GM19395 (cell line): ENCODE data around the gene AKT3.
"Not testable (repeated sequence)": the region's sequence is repeated elsewhere in the genome, so short reads cannot be mapped to it uniquely, and the experiment has no call there.

Source experiments
- ATAC-seq: cut with Tn5 transposase; IDR thresholded peaks from one replicate; pipeline ENCODE4 v1.9.1; 2021; ENCODE audit warnings: mild to moderate bottlenecking, moderate library complexity; ENCODE audit not compliant: unreplicated experiment

Gene AKT3

GRCh38 chr1:243850202-243850451 lies at the start of gene AKT3:
Gene AKT3, minus strand, starts transcription at chr1:243850243. Its CDS starts 7,073 bp downstream, at chr1:243843170.
- peak; percentile 56 for ATAC-seq

- no peak for ATAC-seq
Measured at GRCh38 chr1:243898278-243898677, 48.2 kb upstream of the AKT3 start.

GRCh38 chr1:243896313-243896712 lies 46.3 kb upstream of the AKT3 start:
- ATAC-seq = no peak

GRCh38 chr1:243892456-243892855 lies 42.4 kb upstream of the AKT3 start:
- ATAC-seq = no peak

- ATAC-seq = no peak
Measured at GRCh38 chr1:243890576-243890975, 40.5 kb upstream of the AKT3 start.

GRCh38 chr1:243885806-243886205 lies 35.8 kb upstream of the AKT3 start:
- no peak for ATAC-seq

- ATAC-seq = no peak
Measured at GRCh38 chr1:243884603-243885002, 34.6 kb upstream of the AKT3 start.

GRCh38 chr1:243883551-243883950 lies 33.5 kb upstream of the AKT3 start:
- no peak for ATAC-seq

- ATAC-seq = no peak
Measured at GRCh38 chr1:243882276-243882675, 32.2 kb upstream of the AKT3 start.

GRCh38 chr1:243877058-243877457 lies 27.0 kb upstream of the AKT3 start:
- not testable (repeated sequence) for ATAC-seq

- ATAC-seq = no peak
Measured at GRCh38 chr1:243855616-243856318, 5.7 kb upstream of the AKT3 start.

GRCh38 chr1:243851765-243852164 lies 1.7 kb upstream of the AKT3 start:
- no peak for ATAC-seq

- ATAC-seq = peak; percentile 0
Measured at GRCh38 chr1:243851257-243851756, 1.3 kb upstream of the AKT3 start.

GRCh38 chr1:243850452-243851256 lies 611 bp upstream of the AKT3 start:
- ATAC-seq = peak; percentile 50

GRCh38 chr1:243849421-243850201 lies 432 bp downstream of the AKT3 start:
- ATAC-seq = peak; percentile 35

- ATAC-seq = peak; percentile 25
Measured at GRCh38 chr1:243848858-243849420, 1.1 kb downstream of the AKT3 start.

- no peak for ATAC-seq
Measured at GRCh38 chr1:243848165-243848857, 1.7 kb downstream of the AKT3 start.

- ATAC-seq = no peak
Measured at GRCh38 chr1:243846761-243847160, 3.3 kb downstream of the AKT3 start.

- ATAC-seq = no peak
Measured at GRCh38 chr1:243845888-243846287, 4.2 kb downstream of the AKT3 start.

GRCh38 chr1:243844186-243844585 lies 5.9 kb downstream of the AKT3 start:
- no peak for ATAC-seq
